Embryonic facial prominence (tissue), 1 donor: Measurements from ENCODE around the gene FMN2.

ENCODE experiments used
- DNase-seq: peaks from one replicate; pipeline ENCODE4 v3.0.0-alpha.2; 2016; ENCODE audit errors: extremely low spot score

FMN2 gene

GRCh38 chr1:240491796-240492195, 400.1 kb downstream of the FMN2 start:
- DNase-seq = no peak

- no peak for DNase-seq
Measured at GRCh38 chr1:240492832-240493440, 401.3 kb downstream of the FMN2 start.

GRCh38 chr1:240495601-240496000, 403.9 kb downstream of the FMN2 start:
- DNase-seq = no peak

- no peak for DNase-seq
Measured at GRCh38 chr1:240496356-240496755, 404.7 kb downstream of the FMN2 start.

GRCh38 chr1:240496941-240497340, 405.3 kb downstream of the FMN2 start:
- no peak for DNase-seq

GRCh38 chr1:240497908-240498307, 406.2 kb downstream of the FMN2 start:
- no peak for DNase-seq

- no peak for DNase-seq
Measured at GRCh38 chr1:240498335-240498734, 406.7 kb downstream of the FMN2 start.

- no peak for DNase-seq
Measured at GRCh38 chr1:240499012-240499411, 407.3 kb downstream of the FMN2 start.

GRCh38 chr1:240500647-240501046, 409.0 kb downstream of the FMN2 start:
- no peak for DNase-seq

- no peak for DNase-seq
Measured at GRCh38 chr1:240501115-240501514, 409.4 kb downstream of the FMN2 start.

GRCh38 chr1:240503036-240503435, 411.4 kb downstream of the FMN2 start:
- no peak for DNase-seq

GRCh38 chr1:240503558-240503957, 411.9 kb downstream of the FMN2 start:
- DNase-seq = no peak

- DNase-seq = no peak
Measured at GRCh38 chr1:240506176-240506575, 414.5 kb downstream of the FMN2 start.

- DNase-seq = no peak
Measured at GRCh38 chr1:240508201-240508600, 416.5 kb downstream of the FMN2 start.

- DNase-seq = peak; percentile 16
Measured at GRCh38 chr1:240508950-240509349, 417.3 kb downstream of the FMN2 start.

- no peak for DNase-seq
Measured at GRCh38 chr1:240511789-240512188, 420.1 kb downstream of the FMN2 start.

GRCh38 chr1:240515505-240515904, 423.8 kb downstream of the FMN2 start:
- no peak for DNase-seq

GRCh38 chr1:240516069-240516468, 424.4 kb downstream of the FMN2 start:
- DNase-seq = no peak

- no peak for DNase-seq
Measured at GRCh38 chr1:240517891-240518290, 426.2 kb downstream of the FMN2 start.

- DNase-seq = no peak
Measured at GRCh38 chr1:240522122-240522822, 430.6 kb downstream of the FMN2 start.

- DNase-seq = no peak
Measured at GRCh38 chr1:240524356-240525069, 432.8 kb downstream of the FMN2 start.
